ENCODE measurements around the gene SNX8.
"Not testable (repeated sequence)": the region's sequence is repeated elsewhere in the genome, so short reads cannot be mapped to it uniquely, and the experiment has no call there.

SNX8 gene

DNA sequence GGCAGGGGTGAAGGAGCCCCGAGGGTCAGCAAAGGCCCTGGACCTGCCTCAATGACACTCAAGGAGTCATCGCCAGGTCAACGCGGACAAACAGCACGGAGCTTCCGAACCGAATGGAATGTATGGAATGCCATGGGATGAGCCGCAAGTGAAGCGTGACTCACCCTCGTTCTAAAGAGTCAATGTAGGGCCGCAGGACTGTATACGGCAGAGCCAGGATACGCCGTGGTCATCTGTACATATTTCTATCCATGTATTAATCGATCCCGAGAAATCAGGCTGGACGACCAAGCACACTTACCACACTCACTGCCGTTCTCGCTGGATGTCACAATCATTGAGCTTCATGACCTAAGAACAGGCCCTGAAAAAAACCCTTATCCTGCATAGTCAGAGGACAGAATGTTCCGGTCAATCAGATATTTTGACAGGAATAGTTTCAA is 4.3 kb downstream of the SNX8 start:
- TF ChIP-seq, protein P1, sequence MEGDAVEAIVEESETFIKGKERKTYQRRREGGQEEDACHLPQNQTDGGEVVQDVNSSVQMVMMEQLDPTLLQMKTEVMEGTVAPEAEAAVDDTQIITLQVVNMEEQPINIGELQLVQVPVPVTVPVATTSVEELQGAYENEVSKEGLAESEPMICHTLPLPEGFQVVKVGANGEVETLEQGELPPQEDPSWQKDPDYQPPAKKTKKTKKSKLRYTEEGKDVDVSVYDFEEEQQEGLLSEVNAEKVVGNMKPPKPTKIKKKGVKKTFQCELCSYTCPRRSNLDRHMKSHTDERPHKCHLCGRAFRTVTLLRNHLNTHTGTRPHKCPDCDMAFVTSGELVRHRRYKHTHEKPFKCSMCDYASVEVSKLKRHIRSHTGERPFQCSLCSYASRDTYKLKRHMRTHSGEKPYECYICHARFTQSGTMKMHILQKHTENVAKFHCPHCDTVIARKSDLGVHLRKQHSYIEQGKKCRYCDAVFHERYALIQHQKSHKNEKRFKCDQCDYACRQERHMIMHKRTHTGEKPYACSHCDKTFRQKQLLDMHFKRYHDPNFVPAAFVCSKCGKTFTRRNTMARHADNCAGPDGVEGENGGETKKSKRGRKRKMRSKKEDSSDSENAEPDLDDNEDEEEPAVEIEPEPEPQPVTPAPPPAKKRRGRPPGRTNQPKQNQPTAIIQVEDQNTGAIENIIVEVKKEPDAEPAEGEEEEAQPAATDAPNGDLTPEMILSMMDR (IDR thresholded peaks at IDR 0.05; ENCODE audit: low read depth, low read length): no peak
- no peak for DNase-seq (ENCODE audit: extremely low read depth, low read depth)

GRCh38 chr7:2307690-2308107 is 6.5 kb downstream of the SNX8 start:
- TF ChIP-seq, protein P1 (IDR thresholded peaks at IDR 0.05; ENCODE audit: low read depth, low read length): no peak
- DNase-seq (ENCODE audit: extremely low read depth, low read depth): no peak

GRCh38 chr7:2306688-2307087 is 7.6 kb downstream of the SNX8 start:
- DNase-seq (ENCODE audit: extremely low read depth, low read depth): no peak
- TF ChIP-seq, protein P1 (IDR thresholded peaks at IDR 0.05; ENCODE audit: low read depth, low read length): no peak

DNA sequence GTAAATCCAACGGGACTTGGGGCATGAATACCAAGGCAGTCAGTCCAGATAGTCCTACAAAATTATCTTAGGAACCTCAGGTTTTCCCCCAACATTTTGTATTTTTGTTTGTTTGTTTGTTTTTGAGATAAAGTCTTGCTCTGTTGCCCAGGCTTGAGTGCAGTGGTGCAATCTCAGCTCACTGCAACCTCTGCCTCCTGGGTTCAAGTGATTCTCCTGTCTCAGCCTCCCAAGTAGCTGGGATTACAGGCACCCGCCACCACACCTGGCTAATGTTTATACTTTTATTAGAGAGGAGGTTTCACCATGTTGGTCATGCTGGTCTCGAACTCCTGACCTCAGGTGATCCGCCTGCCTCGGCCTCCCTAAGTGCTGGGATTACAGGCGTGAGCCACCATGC is 9.0 kb downstream of the SNX8 start:
- DNase-seq (ENCODE audit: extremely low read depth, low read depth): not testable (repeated sequence)

GRCh38 chr7:2303520-2303919 is 10.7 kb downstream of the SNX8 start:
- DNase-seq (ENCODE audit: extremely low read depth, low read depth): not testable (repeated sequence)

DNA sequence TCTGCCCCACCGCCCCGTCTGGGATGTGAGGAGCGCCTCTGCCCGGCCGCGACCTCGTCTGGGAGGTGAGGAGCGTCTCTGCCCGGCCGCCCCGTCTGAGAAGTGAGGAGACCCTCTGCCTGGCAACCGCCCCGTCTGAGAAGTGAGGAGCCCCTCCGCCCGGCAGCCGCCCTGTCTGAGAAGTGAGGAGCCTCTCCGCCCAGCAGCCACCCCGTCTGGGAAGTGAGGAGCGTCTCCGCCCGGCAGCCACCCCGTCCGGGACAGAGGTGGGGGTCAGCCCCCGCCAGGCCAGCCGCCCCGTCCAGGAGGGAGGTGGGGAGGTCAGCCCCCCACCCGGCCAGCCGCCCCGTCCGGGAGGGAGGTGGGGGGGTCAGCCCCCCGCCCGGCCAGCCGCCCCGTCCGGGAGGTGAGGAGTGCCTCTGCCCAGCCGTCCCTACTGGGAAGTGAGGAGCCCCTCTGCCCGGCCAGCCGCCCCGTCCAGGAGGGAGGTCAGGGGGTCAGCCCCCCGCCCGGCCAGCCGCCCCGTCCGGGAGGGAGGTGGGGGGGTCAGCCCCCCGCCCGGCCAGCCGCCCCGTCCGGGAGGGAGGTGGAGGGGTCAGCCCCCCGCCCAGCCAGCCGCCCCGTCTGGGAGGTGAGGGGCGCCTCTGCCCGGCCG is 11.4 kb downstream of the SNX8 start:
- DNase-seq (ENCODE audit: extremely low read depth, low read depth): not testable (repeated sequence)

DNA sequence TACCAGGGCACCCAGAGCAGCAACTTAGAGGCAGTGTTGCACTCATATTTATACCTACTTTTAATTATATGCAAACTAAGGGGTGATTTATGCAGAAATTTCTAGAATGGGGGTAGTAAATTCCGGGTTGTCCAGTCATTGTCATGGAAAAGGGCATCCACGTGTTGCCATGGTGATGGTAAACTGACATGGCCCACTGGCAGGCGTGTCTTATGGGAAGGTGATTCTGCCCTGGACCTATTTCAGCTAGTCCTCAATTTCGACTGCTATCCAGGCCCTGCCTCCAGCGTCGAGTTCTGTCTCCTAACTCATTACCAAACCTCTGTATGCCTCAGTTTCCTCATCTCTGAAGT is 12.8 kb downstream of the SNX8 start:
- TF ChIP-seq, protein P1 (IDR thresholded peaks at IDR 0.05; ENCODE audit: low read depth, low read length): no peak
- no peak for DNase-seq (ENCODE audit: extremely low read depth, low read depth)

- TF ChIP-seq, protein P1 (IDR thresholded peaks at IDR 0.05; ENCODE audit: low read depth, low read length): no peak
- DNase-seq (ENCODE audit: extremely low read depth, low read depth): no peak
Observed at GRCh38 chr7:2299870-2300512, 14.2 kb downstream of the SNX8 start.

DNA sequence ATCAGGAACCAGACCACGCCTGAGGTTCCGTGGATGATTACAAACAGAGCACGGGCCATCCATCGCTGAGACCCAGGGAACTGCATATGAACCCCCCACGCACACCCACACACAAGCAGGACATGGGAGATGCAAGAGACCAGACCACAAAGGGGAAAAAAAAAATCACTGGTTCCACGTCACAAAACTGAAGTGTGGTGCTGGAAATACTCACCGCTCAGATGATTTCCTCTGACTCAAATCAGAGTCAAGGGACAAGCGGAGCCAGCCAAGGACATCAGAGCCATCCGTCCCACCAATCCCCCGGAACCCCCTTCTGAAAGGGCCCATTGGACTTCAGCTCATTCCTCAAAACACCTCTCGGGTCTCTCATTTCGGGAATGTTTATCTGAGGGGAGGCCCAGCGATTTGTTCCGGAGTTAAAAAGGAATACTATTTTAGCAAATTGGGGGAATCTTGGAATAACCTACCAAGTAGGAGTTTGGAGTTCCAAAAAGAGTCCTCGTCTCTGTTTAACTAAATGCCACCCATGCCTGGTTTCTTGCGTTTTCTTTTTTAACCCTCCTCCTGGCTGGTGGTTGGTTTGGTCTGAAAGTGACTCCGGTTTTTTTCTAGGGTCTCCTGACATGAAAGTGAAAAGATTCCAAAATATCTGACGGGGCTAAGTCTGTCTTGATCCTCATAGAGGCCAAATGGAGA is 15.0 kb downstream of the SNX8 start:
- peak; percentile 67 for DNase-seq (ENCODE audit: extremely low read depth, low read depth)
- TF ChIP-seq, protein P1 (IDR thresholded peaks at IDR 0.05; ENCODE audit: low read depth, low read length): no peak

All from AG09319 (cell line).